ENCODE data around the gene KCNQ5.

KCNQ5 gene

GRCh38 chr6:73028893-73029450, 407.1 kb downstream of the KCNQ5 start:
- TF ChIP-seq CTCF (IDR thresholded peaks at IDR 0.05; ENCODE audit: borderline replicate concordance, insufficient read depth, low read depth, low read length) = no peak

GRCh38 chr6:73030257-73030656, 408.4 kb downstream of the KCNQ5 start:
- no peak overlapping the region for H3K4me3 ChIP-seq (ENCODE audit: low read depth, low read length)
- no peak for TF ChIP-seq CTCF (IDR thresholded peaks at IDR 0.05; ENCODE audit: borderline replicate concordance, insufficient read depth, low read depth, low read length)

More at GRCh38 chr6:73028893-73029450, 407.1 kb downstream of the KCNQ5 start:
- no peak overlapping the region for H3K4me3 ChIP-seq (ENCODE audit: low read depth, low read length)

- TF ChIP-seq CTCF (IDR thresholded peaks at IDR 0.05; ENCODE audit: borderline replicate concordance, insufficient read depth, low read depth, low read length) = no peak
- H3K4me3 ChIP-seq (ENCODE audit: low read depth, low read length) = no peak overlapping the region
These were observed 409.2 kb downstream of the KCNQ5 start for GRCh38 chr6:73030791-73031782.

- no peak overlapping the region for H3K4me3 ChIP-seq (ENCODE audit: low read depth, low read length)
- TF ChIP-seq CTCF (IDR thresholded peaks at IDR 0.05; ENCODE audit: borderline replicate concordance, insufficient read depth, low read depth, low read length) = no peak
These were observed 410.7 kb downstream of the KCNQ5 start for GRCh38 chr6:73032586-73032985.

- no peak overlapping the region for H3K4me3 ChIP-seq (ENCODE audit: low read depth, low read length)
- TF ChIP-seq CTCF (IDR thresholded peaks at IDR 0.05; ENCODE audit: borderline replicate concordance, insufficient read depth, low read depth, low read length) = no peak
These were observed 414.8 kb downstream of the KCNQ5 start for GRCh38 chr6:73036689-73037088.

- TF ChIP-seq CTCF (IDR thresholded peaks at IDR 0.05; ENCODE audit: borderline replicate concordance, insufficient read depth, low read depth, low read length) = no peak
- H3K4me3 ChIP-seq (ENCODE audit: low read depth, low read length) = no peak overlapping the region
These were observed 419.2 kb downstream of the KCNQ5 start for GRCh38 chr6:73041051-73041450.
